HT1080 (cell line): Measurements from ENCODE around the gene SNX13. TPM values are rescaled to one million over a fixed set of nuclear protein-coding genes. Genes with fewer than 3 reads are reported as not detected.
"Not testable (repeated sequence)": the region's sequence is repeated elsewhere in the genome, so short reads cannot be mapped to it uniquely, and the experiment has no call there.

Experiments
- DNase-seq: peaks from one replicate; pipeline ENCODE4 v3.0.0-alpha.2; 2015; ENCODE audit warnings: low read depth
- total RNA-seq: library from RNA; depleted of rRNA; stranded (reverse); fragments of >200 nt; shearing (Covaris generic); gene quantifications from 2 replicates; pipeline ENCODE4 v1.2.3, GENCODE V29; 2014

SNX13 gene
- total RNA-seq, 1 experiment from 2014 or later, result 19.1 TPM

GRCh38 chr7:17854261-17855047 is 85.8 kb downstream of the SNX13 start:
- no peak for DNase-seq

GRCh38 chr7:17852361-17852760 is 87.9 kb downstream of the SNX13 start:
- DNase-seq, result no peak

GRCh38 chr7:17849504-17849903 is 90.8 kb downstream of the SNX13 start:
- DNase-seq, result peak; percentile 78

- DNase-seq, result no peak
These were observed 91.8 kb downstream of the SNX13 start for GRCh38 chr7:17848516-17848915.

- no peak for DNase-seq
These were observed 93.4 kb downstream of the SNX13 start for GRCh38 chr7:17846935-17847334.

GRCh38 chr7:17845197-17845547 is 95.1 kb downstream of the SNX13 start:
- DNase-seq, result no peak

- no peak for DNase-seq
These were observed 95.6 kb downstream of the SNX13 start for GRCh38 chr7:17844514-17845196.

GRCh38 chr7:17844022-17844421 is 96.3 kb downstream of the SNX13 start:
- no peak for DNase-seq

- DNase-seq, result no peak
These were observed 97.3 kb downstream of the SNX13 start for GRCh38 chr7:17843041-17843440.

- no peak for DNase-seq
These were observed 107.4 kb downstream of the SNX13 start for GRCh38 chr7:17832820-17833355.

GRCh38 chr7:17832242-17832641 is 108.1 kb downstream of the SNX13 start:
- DNase-seq, result no peak

- DNase-seq, result no peak
These were observed 110.1 kb downstream of the SNX13 start for GRCh38 chr7:17830206-17830605.

- no peak for DNase-seq
These were observed 111.3 kb downstream of the SNX13 start for GRCh38 chr7:17829001-17829400.

GRCh38 chr7:17822547-17823173 is 117.6 kb downstream of the SNX13 start:
- DNase-seq, result no peak

- no peak for DNase-seq
These were observed 123.4 kb downstream of the SNX13 start for GRCh38 chr7:17816903-17817302.

GRCh38 chr7:17815318-17815717 is 125.0 kb downstream of the SNX13 start:
- no peak for DNase-seq

GRCh38 chr7:17814058-17814457 is 126.2 kb downstream of the SNX13 start:
- no peak for DNase-seq

- DNase-seq, result not testable (repeated sequence)
These were observed 131.1 kb downstream of the SNX13 start for GRCh38 chr7:17809215-17809614.

GRCh38 chr7:17807242-17807641 is 133.1 kb downstream of the SNX13 start:
- no peak for DNase-seq

GRCh38 chr7:17806631-17807030 is 133.7 kb downstream of the SNX13 start:
- DNase-seq, result no peak

- DNase-seq, result peak; percentile 1
These were observed 138.2 kb downstream of the SNX13 start for GRCh38 chr7:17802056-17802455.
